HG03039 (cell line): ENCODE data around the gene FAM83B.
"Not testable (repeated sequence)": the region's sequence is repeated elsewhere in the genome, so short reads cannot be mapped to it uniquely, and the experiment has no call there.

ENCODE experiments used
- ATAC-seq: cut with Tn5 transposase; IDR thresholded peaks from one replicate; pipeline ENCODE4 v1.9.1; 2021; ENCODE audit warnings: mild to moderate bottlenecking, moderate library complexity; ENCODE audit not compliant: unreplicated experiment

FAM83B gene

GRCh38 chr6:54961372-54961771 lies 114.8 kb downstream of the FAM83B start:
- ATAC-seq, result not testable (repeated sequence)

GRCh38 chr6:54970337-54970736 lies 123.8 kb downstream of the FAM83B start:
- ATAC-seq, result no peak

GRCh38 chr6:54971825-54972224 lies 125.3 kb downstream of the FAM83B start:
- ATAC-seq, result no peak

- ATAC-seq, result not testable (repeated sequence)
Measured at GRCh38 chr6:54979161-54979560, 132.6 kb downstream of the FAM83B start.

- no peak for ATAC-seq
Measured at GRCh38 chr6:54980511-54981275, 134.1 kb downstream of the FAM83B start.

- no peak for ATAC-seq
Measured at GRCh38 chr6:54981276-54981609, 134.7 kb downstream of the FAM83B start.

- ATAC-seq, result no peak
Measured at GRCh38 chr6:54981647-54982046, 135.1 kb downstream of the FAM83B start.

GRCh38 chr6:54987633-54988290 lies 141.2 kb downstream of the FAM83B start:
- ATAC-seq, result no peak

- ATAC-seq, result no peak
Measured at GRCh38 chr6:54988576-54988975, 142.0 kb downstream of the FAM83B start.

GRCh38 chr6:54990001-54990400 lies 143.4 kb downstream of the FAM83B start:
- ATAC-seq, result no peak
